ENCODE data around the gene IFNL4.

DNA sequence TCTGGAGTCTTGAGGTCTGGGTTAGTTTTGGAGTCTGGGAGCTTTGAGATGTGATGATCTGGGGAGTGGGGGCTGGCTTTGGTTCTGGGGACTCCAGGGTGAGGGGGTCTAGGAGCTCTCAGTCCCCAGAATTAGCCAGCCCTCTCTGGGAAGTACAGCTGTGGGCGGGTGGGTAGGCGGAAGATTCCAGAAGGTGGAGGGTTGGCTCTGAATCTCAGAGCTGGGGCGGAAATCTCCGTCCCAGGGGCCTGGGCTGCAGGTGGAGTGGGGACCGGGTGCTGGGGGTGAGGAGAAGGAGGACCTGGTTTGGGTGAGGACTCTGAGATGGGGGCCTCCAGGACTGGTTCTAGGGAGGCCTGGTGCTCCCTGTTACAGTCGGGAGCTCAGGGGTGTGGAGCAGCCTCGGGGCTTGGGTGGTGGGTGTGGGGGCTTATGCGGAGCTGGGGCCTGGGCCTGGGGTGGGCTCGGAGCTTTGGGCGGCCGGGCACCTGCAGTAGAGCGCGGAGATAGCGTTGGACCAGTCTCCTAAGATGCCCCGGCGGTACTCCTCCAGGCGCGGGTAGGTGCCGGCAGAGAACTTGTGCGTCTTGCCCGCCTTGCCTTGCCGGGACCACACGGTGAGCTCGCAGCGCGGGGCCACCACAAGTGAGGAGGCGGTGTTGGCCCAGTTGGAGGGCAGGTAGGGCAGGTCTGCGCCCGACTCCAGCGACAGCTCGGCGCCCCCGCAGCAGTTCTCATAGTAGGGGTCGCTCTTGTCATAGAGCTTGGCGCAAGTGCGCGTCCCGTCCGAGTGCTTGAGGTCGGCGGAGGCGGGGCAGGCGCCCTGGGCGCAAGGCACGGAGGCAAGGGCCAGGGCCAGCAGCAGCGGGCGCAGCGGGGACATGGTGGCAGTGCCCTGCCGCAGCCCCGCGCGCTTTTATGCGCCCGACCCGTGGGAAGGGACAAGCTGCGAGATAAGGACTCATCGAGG lies 45.0 kb downstream of the IFNL4 start, which contains the start of gene SYCN:
- no peak for TF ChIP-seq OSR1 (CRISPR knock-in tag; IDR thresholded peaks at IDR 0.05)
- TF ChIP-seq, protein P1, sequence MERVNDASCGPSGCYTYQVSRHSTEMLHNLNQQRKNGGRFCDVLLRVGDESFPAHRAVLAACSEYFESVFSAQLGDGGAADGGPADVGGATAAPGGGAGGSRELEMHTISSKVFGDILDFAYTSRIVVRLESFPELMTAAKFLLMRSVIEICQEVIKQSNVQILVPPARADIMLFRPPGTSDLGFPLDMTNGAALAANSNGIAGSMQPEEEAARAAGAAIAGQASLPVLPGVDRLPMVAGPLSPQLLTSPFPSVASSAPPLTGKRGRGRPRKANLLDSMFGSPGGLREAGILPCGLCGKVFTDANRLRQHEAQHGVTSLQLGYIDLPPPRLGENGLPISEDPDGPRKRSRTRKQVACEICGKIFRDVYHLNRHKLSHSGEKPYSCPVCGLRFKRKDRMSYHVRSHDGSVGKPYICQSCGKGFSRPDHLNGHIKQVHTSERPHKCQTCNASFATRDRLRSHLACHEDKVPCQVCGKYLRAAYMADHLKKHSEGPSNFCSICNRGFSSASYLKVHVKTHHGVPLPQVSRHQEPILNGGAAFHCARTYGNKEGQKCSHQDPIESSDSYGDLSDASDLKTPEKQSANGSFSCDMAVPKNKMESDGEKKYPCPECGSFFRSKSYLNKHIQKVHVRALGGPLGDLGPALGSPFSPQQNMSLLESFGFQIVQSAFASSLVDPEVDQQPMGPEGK (CRISPR knock-in tag; IDR thresholded peaks at IDR 0.05; ENCODE audit: borderline replicate concordance): no peak
